DOHH2 (cell line): ENCODE results near the gene SATB1.

ENCODE experiments used
- H3F3A ChIP-seq: fragments of 200-600 bp; sonication (generic), shearing (Covaris generic); 2 replicates; pipeline ENCODE4 v1.6.0; 2016; ENCODE audit warnings: antibody characterized with exemption, mild to moderate bottlenecking; ENCODE audit not compliant: control insufficient read depth, insufficient read depth
- H3K27ac ChIP-seq: fragments of 200-600 bp; sonication (generic); 2 replicates; pipeline ENCODE4 v1.5.1; 2014; ENCODE audit warnings: low read depth, mild to moderate bottlenecking, low read length, moderate library complexity
- H3K27me3 ChIP-seq: fragments of 200-600 bp; sonication (generic); 2 replicates; pipeline ENCODE4 v1.6.1; 2014; ENCODE audit warnings: mild to moderate bottlenecking, low read length, mixed read lengths; ENCODE audit not compliant: control insufficient read depth
- H3K36me3 ChIP-seq: fragments of 200-600 bp; sonication (generic); 2 replicates; pipeline ENCODE4 v1.6.1; 2014; ENCODE audit warnings: mild to moderate bottlenecking, low read length, moderate library complexity, mixed read lengths; ENCODE audit not compliant: control insufficient read depth
- H3K4me1 ChIP-seq: fragments of 200-600 bp; sonication (generic); 2 replicates; pipeline ENCODE4 v1.6.1; 2014; ENCODE audit warnings: mild to moderate bottlenecking, low read length, mixed read lengths; ENCODE audit not compliant: control insufficient read depth
- H3K4me2 ChIP-seq: fragments of 200-600 bp; sonication (generic); 2 replicates; pipeline ENCODE4 v1.6.0; 2014; ENCODE audit warnings: mild to moderate bottlenecking, low read length, moderate library complexity
- H3K4me3 ChIP-seq: fragments of 200-600 bp; sonication (generic); 2 replicates; pipeline ENCODE4 v1.5.1; 2014; ENCODE audit warnings: mild to moderate bottlenecking, low read length, mixed read lengths
- H3K79me2 ChIP-seq: fragments of 200-600 bp; sonication (generic); 2 replicates; pipeline ENCODE4 v1.6.1; 2014; ENCODE audit warnings: mild to moderate bottlenecking, low read length, mixed read lengths; ENCODE audit not compliant: control insufficient read depth
- H3K9me2 ChIP-seq: fragments of 200-600 bp; sonication (generic); replicated peaks from 2 replicates; pipeline ENCODE4 v1.6.1; 2014; ENCODE audit warnings: mild to moderate bottlenecking, low read length, mixed read lengths; ENCODE audit not compliant: control insufficient read depth
- H3K9me3 ChIP-seq: fragments of 200-600 bp; sonication (generic); 2 replicates; pipeline ENCODE4 v1.6.1; 2014; ENCODE audit warnings: antibody characterized with exemption, low read length, mixed read lengths; ENCODE audit not compliant: control insufficient read depth, insufficient read depth
- H4K20me1 ChIP-seq: fragments of 200-600 bp; sonication (generic); 2 replicates; pipeline ENCODE4 v1.6.0; 2014; ENCODE audit warnings: low read depth, mild to moderate bottlenecking, antibody characterized with exemption, low read length, moderate library complexity; ENCODE audit not compliant: control insufficient read depth, insufficient read depth
- CTCF ChIP-seq: fragments of 200-600 bp; sonication (generic); IDR thresholded peaks from one replicate; pipeline ENCODE4 v1.5.1; 2014; ENCODE audit warnings: antibody characterized with exemption, mild to moderate bottlenecking, low read depth, low read length; ENCODE audit not compliant: poor library complexity, severe bottlenecking
- EZH2phosphoT487 ChIP-seq: fragments of 200-600 bp; sonication (generic); IDR thresholded peaks from 2 replicates; pipeline ENCODE4 v1.6.1; 2017; ENCODE audit warnings: borderline replicate concordance, mild to moderate bottlenecking, antibody characterized with exemption, low read length, moderate library complexity, mixed read lengths

The SATB1 gene

DNA sequence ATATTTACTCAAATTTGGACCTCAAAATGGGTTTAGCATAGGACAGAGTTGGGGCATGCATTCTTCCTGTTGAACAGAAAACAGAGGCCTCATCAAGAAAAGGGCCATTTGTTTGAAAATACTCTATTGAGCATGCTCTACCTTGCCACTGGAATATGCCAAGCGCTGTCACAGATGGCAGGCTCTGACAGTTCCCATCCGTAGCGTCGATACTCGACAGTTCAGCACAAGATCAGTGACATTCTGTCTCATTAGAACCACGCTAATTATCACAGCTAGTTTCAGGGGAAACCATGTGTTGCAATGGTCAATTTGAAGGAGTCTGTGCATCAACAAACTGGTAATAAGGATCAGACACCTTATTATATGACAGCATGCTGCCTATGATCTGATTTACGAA lies 54.5 kb downstream of the SATB1 start:
- H3F3A ChIP-seq, result no peaks in the 10 kb centered on the region
- TF ChIP-seq EZH2phosphoT487, result no peak
- no peak for TF ChIP-seq CTCF
- no peaks in the 10 kb centered on the region for H3K9me2 ChIP-seq
- H3K4me2 ChIP-seq, result no peak overlapping the region
- no peaks in the 10 kb centered on the region for H4K20me1 ChIP-seq
- no peaks in the 10 kb centered on the region for H3K4me1 ChIP-seq
- H3K36me3 ChIP-seq, result no peaks in the 10 kb centered on the region
- no peaks in the 10 kb centered on the region for H3K9me3 ChIP-seq
- H3K4me3 ChIP-seq, result no peak overlapping the region
- no peaks in the 10 kb centered on the region for H3K27me3 ChIP-seq
- H3K79me2 ChIP-seq, result no peaks in the 10 kb centered on the region
- no peak overlapping the region for H3K27ac ChIP-seq

DNA sequence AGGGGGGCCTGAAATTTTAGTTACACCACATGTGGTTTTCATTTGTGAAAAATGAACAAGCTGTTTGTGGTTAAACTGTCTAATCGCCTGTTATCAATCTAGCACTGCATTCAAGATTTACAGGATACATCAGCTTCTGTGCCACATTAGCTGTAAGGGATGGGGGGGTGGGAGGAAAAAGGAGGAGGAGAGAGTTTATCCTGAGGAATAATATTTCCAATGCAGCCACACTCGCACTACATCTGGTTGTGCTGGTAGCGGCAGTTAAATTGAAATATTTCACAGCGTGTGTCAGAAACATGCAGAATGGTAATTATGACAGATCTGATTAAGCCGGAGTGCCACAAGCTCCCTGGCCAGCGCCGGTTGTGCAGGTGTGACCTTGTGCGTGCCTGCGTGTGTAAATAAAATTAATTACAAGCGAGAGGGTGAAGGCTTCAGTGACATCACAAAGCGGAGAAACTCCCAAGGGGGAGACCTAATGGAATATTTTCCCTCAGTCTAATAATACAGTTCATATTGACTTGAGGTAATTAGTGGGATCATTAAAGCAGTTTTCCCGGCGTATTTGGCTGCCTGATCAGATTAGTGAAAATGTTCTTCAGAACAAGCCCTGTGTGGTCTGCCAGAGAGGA lies 55.5 kb downstream of the SATB1 start:
- Histone ChIP-seq H3K79me2 (no peaks in the 10 kb centered on the region), H3K27me3 (no peaks in the 10 kb centered on the region), H3K9me2 (no peaks in the 10 kb centered on the region), H3F3A (no peaks in the 10 kb centered on the region), H3K9me3 (no peaks in the 10 kb centered on the region), H3K4me2 (no peak overlapping the region), H3K27ac (no peak overlapping the region), H3K4me1 (no peaks in the 10 kb centered on the region), H3K36me3 (no peaks in the 10 kb centered on the region), H4K20me1 (no peaks in the 10 kb centered on the region), H3K4me3 (no peak overlapping the region)
- TF ChIP-seq EZH2phosphoT487 (no peak), CTCF (no peak)

DNA sequence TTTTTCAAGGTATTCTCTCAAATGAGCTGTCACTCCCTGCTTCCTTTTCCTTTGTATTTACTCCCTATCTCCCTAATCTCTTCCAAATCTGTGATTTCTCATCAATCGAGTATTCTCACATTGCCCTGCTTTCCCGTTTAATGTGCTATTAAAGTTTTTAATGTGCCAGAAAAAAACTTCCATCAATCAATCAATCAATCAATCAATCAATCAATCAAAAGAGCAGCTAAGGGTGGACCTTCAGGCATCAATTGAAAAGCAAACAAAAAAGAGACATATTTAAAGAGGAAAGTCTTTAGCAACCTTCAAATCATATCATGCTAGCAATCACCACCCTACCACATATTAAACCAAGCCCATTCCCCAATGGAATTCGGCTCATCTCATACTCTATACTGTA lies 58.9 kb downstream of the SATB1 start:
- Histone ChIP-seq H3K4me1 (no peaks in the 10 kb centered on the region), H3F3A (no peaks in the 10 kb centered on the region), H4K20me1 (no peaks in the 10 kb centered on the region), H3K9me2 (no peaks in the 10 kb centered on the region), H3K27me3 (no peaks in the 10 kb centered on the region), H3K4me2 (no peak overlapping the region), H3K27ac (no peak overlapping the region), H3K4me3 (no peak overlapping the region), H3K79me2 (no peaks in the 10 kb centered on the region), H3K36me3 (no peaks in the 10 kb centered on the region), H3K9me3 (no peaks in the 10 kb centered on the region)
- TF ChIP-seq EZH2phosphoT487 (no peak), CTCF (no peak)
